GM12878 (cell line): ENCODE data around the gene GSE1. TPM values are rescaled to one million over a fixed set of nuclear protein-coding genes. Genes with fewer than 3 reads are reported as not detected.

Experiments used
- ATAC-seq: fragments of 200-7000 bp; cut with Tn5 transposase; 3 replicates; pipeline ENCODE4 v1.9.1; 2020; ENCODE audit warnings: mild to moderate bottlenecking, moderate library complexity
- BruUV-seq: library from RNA; stranded (reverse); fragments of 400-500 nt; replicated peaks from 2 replicates; lab custom pipeline; 2021; lab: Mats Ljungman, UMichigan
- CTCF ChIA-PET: fragments of 300-600 bp; sonication (Branson Sonifier 250); formaldehyde crosslinking; extraction: SDS; loops from one replicate; lab custom pipeline; 2021; ENCODE audit warnings: inconsistent platforms; lab: Yijun Ruan, JAX
- POLR2A ChIA-PET: fragments of 350-600 bp; formaldehyde crosslinking; extraction: SDS; loops from one replicate; lab custom pipeline; 2021; ENCODE audit warnings: inconsistent platforms; lab: Charles Lee
- RAD21 ChIA-PET: fragments of 300-600 bp; sonication (Branson Sonifier 250); formaldehyde crosslinking; loops from one replicate; lab custom pipeline; 2023; ENCODE audit warnings: antibody characterized with exemption; ENCODE audit not compliant: unreplicated experiment; lab: Charles Lee
- SMC1A ChIA-PET: fragments of 300-600 bp; sonication (Branson Sonifier 250); formaldehyde crosslinking; loops from one replicate; lab custom pipeline; 2023; ENCODE audit not compliant: unreplicated experiment, uncharacterized antibody; lab: Charles Lee
- DNase-seq: peaks from one replicate; pipeline ENCODE4 v3.0.0-alpha.2; 2011; ENCODE audit warnings: low read depth, low spot score
- FAIRE-seq: peaks from 3 replicates; lab custom pipeline; 2011; peaks lifted over from hg19 to GRCh38; lab: Jason Lieb, UNC
- H2AFZ ChIP-seq: 2 replicates; pipeline ENCODE4 v1.6.0; 2011; ENCODE audit warnings: low read depth, low read length, control low read depth; ENCODE audit not compliant: control insufficient read depth
- H3K27ac ChIP-seq: 2 replicates; pipeline ENCODE4 v1.5.1; 2011; ENCODE audit warnings: control low read depth; ENCODE audit not compliant: control insufficient read depth, insufficient read depth
- H3K27me3 ChIP-seq, 2 experiments: replicated peaks in 1 of 2; 2 replicates each; pipeline versions ENCODE4 v1.6.0 to v1.6.1; 2011; ENCODE audit warnings: low read length in 1 of 2; ENCODE audit not compliant: control insufficient read depth in 2 of 2, insufficient read depth in 2 of 2
- H3K36me3 ChIP-seq, 2 experiments: 2 replicates each; pipeline ENCODE4 v1.5.1; 2011; ENCODE audit warnings: low read length in 1 of 2; ENCODE audit not compliant: control insufficient read depth in 2 of 2, insufficient read depth in 2 of 2
- H3K4me1 ChIP-seq: 2 replicates; pipeline ENCODE4 v1.6.1; 2011; ENCODE audit warnings: mild to moderate bottlenecking, low read length, moderate library complexity, mixed read lengths; ENCODE audit not compliant: control insufficient read depth, insufficient read depth
- H3K4me2 ChIP-seq: 2 replicates; pipeline ENCODE4 v1.6.0; 2011; ENCODE audit warnings: control low read depth; ENCODE audit not compliant: control insufficient read depth, insufficient read depth
- H3K4me3 ChIP-seq: fragments of 200-600 bp; sonication (generic); 2 replicates; pipeline ENCODE4 v1.5.1; 2016
- H3K79me2 ChIP-seq: 2 replicates; pipeline ENCODE4 v1.6.0; 2011; ENCODE audit warnings: low read length; ENCODE audit not compliant: control insufficient read depth, insufficient read depth
- H3K9ac ChIP-seq: 2 replicates; pipeline ENCODE4 v1.8.0; 2011; ENCODE audit warnings: low read length, control low read depth, mixed read lengths; ENCODE audit not compliant: control insufficient read depth, insufficient read depth
- H3K9me3 ChIP-seq: replicated peaks from 3 replicates; pipeline ENCODE4 v1.5.1; 2011; ENCODE audit warnings: mild to moderate bottlenecking, low read length; ENCODE audit not compliant: control insufficient read depth, insufficient read depth
- H4K20me1 ChIP-seq: 2 replicates; pipeline ENCODE4 v1.6.0; 2011; ENCODE audit not compliant: control insufficient read depth, insufficient read depth
- BMI1 ChIP-seq: fragments of 450-650 bp; IDR thresholded peaks from 2 replicates; pipeline ENCODE4 v1.6.1; 2016; ENCODE audit warnings: mild to moderate bottlenecking, moderate library complexity, borderline replicate concordance
- BRCA1 ChIP-seq: IDR thresholded peaks from 2 replicates; pipeline ENCODE4 v1.6.1; 2011; ENCODE audit warnings: low read depth, low read length, improper control_type of control experiment
- CHD2 ChIP-seq: IDR thresholded peaks from 2 replicates; pipeline ENCODE4 v1.6.1; 2011; ENCODE audit warnings: low read depth, low read length, improper control_type of control experiment, borderline replicate concordance
- EP300 ChIP-seq, 2 experiments: fragments of 150-350 bp in 1 of 2; IDR thresholded peaks; 2 replicates each; pipeline ENCODE4 v1.6.1; 2011 to 2012; ENCODE audit warnings: low read depth in 2 of 2, low read length in 2 of 2, borderline replicate concordance in 1 of 2, improper control_type of control experiment in 1 of 2, inconsistent platforms in 1 of 2; ENCODE audit not compliant: control insufficient read depth in 1 of 2
- IKZF1 ChIP-seq: fragments of 450-650 bp; conservative IDR thresholded peaks from 2 replicates; pipeline ENCODE4 v1.6.1; 2017; ENCODE audit warnings: antibody characterized with exemption, mild to moderate bottlenecking
- NBN ChIP-seq: fragments of 450-650 bp; IDR thresholded peaks from 2 replicates; pipeline ENCODE4 v1.6.1; 2016
- NR2F1 ChIP-seq: fragments of 450-650 bp; conservative IDR thresholded peaks from 2 replicates; pipeline ENCODE4 v1.6.1; 2017; ENCODE audit warnings: mild to moderate bottlenecking
- RAD51 ChIP-seq: fragments of 450-650 bp; IDR thresholded peaks from 2 replicates; pipeline ENCODE4 v1.6.1; 2016; ENCODE audit warnings: moderate library complexity, mild to moderate bottlenecking, inconsistent platforms
- RUNX3 ChIP-seq: IDR thresholded peaks from 2 replicates; pipeline ENCODE4 v1.6.1; 2012; ENCODE audit warnings: low read length, inconsistent platforms
- WRNIP1 ChIP-seq: IDR thresholded peaks from 2 replicates; pipeline ENCODE4 v1.6.1; 2011; ENCODE audit warnings: low read depth, low read length, improper control_type of control experiment, borderline replicate concordance
- YBX1 ChIP-seq: fragments of 450-650 bp; IDR thresholded peaks from 2 replicates; pipeline ENCODE4 v1.6.1; 2016; ENCODE audit warnings: antibody characterized with exemption
- ZNF217 ChIP-seq: fragments of 450-650 bp; IDR thresholded peaks from 2 replicates; pipeline ENCODE4 v1.6.1; 2017; ENCODE audit warnings: antibody characterized with exemption, mild to moderate bottlenecking
- WGBS: methylation state at CpG from one replicate; pipeline ENCODE4 v1.1.6; 2016; ENCODE audit warnings: low lambda C conversion rate; ENCODE audit not compliant: insufficient replicate concordance, insufficient coverage; ENCODE audit errors: missing lambda C conversion rate; 5-methylcytosine and 5-hydroxymethylcytosine counted together
- in situ Hi-C: fragments of 300-500 bp; cut with MboI; formaldehyde crosslinking; loops from 9 replicates; pipeline ENCODE4 v1.14.3; 2018; ENCODE audit warnings: mixed read lengths
- intact Hi-C: fragments of 100-400 bp; cut with micrococcal nuclease; formaldehyde crosslinking; loops from one replicate; pipeline ENCODE4 v1.14.2; 2022; ENCODE audit not compliant: unreplicated experiment
- polyA plus RNA-seq, 11 experiments: library from polyadenylated mRNA; depleted of rRNA in 4 of 11; unstranded in 6 of 11; stranded (reverse) in 5 of 11; fragments of >200 nt; fragmentation: Nextera tagmentation in 4 of 11; fragmentation: Illumina TruSeq in 1 of 11; extraction: Ambion mirVana in 4 of 11; extraction: Trizol in 1 of 11; gene quantifications; 1 replicate in 1 of 11; 2 replicates in 10 of 11; pipeline versions ENCODE4 v1.2.1 to v1.2.3, GENCODE V29; 2011 to 2016; ENCODE audit warnings: inconsistent platforms in 2 of 11, missing spikeins in 2 of 11, low read depth in 1 of 11
- total RNA-seq, 4 experiments: library from RNA; depleted of rRNA in 3 of 4; stranded (reverse); fragments of >200 nt in 3 of 4; fragmentation: Illumina TruSeq in 1 of 4; extraction: Trizol in 1 of 4; gene quantifications; 2 replicates each; pipeline versions ENCODE4 v1.2.1 to v1.2.3, GENCODE V29; 2013 to 2021
- TF ChIP-seq, protein P1 (sequence below): fragments of 450-650 bp; IDR thresholded peaks from 2 replicates; pipeline ENCODE4 v1.6.1; 2017; ENCODE audit warnings: borderline replicate concordance
- TF ChIP-seq, protein P2 (sequence below): fragments of 450-650 bp; IDR thresholded peaks from 2 replicates; pipeline ENCODE4 v1.6.1; 2017; ENCODE audit warnings: low read depth, mild to moderate bottlenecking, moderate library complexity

The GSE1 gene
- total and polyA plus RNA-seq, 10 of the 15 experiments (the other 5 are each of a cell fraction or from before 2014, with no cell fraction given): 4.6 to 58.7 (median 18.2) TPM

DNA sequence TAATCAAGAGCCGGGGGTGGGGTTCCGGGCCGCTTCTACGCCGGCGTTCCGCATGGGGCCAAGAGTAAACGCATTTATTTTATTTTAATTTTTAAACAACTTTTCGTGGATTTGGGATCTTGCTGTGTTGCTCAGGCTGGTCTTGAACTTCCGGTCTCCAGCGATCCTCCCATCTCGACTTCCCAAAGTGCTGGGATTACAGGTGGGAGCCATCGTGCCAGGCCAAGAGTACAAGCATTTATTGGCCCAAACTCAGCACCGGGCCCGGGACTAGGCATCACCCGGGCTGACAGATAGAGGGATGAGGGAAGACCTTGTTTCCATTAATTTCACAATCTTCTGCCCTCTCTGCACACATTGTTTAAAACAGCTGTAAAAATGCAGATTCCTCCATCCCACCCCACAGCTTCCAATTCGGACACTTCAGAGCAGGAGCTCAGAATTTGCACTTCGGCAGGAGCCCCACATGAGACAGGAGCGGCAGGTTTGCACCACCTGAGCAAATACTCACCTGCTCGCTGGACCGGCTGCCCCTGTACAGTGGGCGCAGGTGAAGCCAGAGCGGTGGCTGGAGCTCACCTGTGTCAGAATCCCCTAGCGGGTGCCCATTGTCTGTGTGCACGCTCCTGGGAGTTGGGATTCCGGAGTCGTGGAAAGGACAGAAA lies 76.3 kb downstream of the GSE1 start:
- TF ChIP-seq BRCA1 (no peak), EP300 (IDR thresholded peaks at IDR 0.05; ENCODE audit: borderline replicate concordance in 1 of 2, control insufficient read depth in 1 of 2, low read depth in 2 of 2, low read length in 2 of 2) (no peak), IKZF1 (0 out of 2 replicates have a peak, but pooled peaks have one; percentile 1)
- Histone ChIP-seq H3K4me3 (peak overlapping the region; percentile 47; the same call in 1 of the 2 replicates), H3K9ac (no peak overlapping the region), H3K79me2 (peaks cover 31% of the 10 kb centered on the region), H4K20me1 (no peaks in the 10 kb centered on the region), H2AFZ (peak overlapping the region; percentile 2; the same call in 1 of the 2 replicates), H3K36me3 (no peaks in the 10 kb centered on the region; a peak in 1 of 4 replicates), H3K4me1 (peaks cover 23% of the 10 kb centered on the region), H3K4me2 (peak overlapping the region; percentile 74), H3K27ac (no peak overlapping the region), H3K27me3 (no peaks in the 10 kb centered on the region), H3K9me3 (no peaks in the 10 kb centered on the region)
- ChIA-PET CTCF (interaction anchor here (0.6 to 1.4 kb wide), 2 partner anchors 27 to 68 kb away, joined by 3 read pairs; no protein-coding TSS in a partner anchor), SMC1A (interaction anchor here (0.6 kb wide), 1 partner anchor 143 kb away, joined by 3 read pairs; no protein-coding TSS in a partner anchor), POLR2A (interaction anchor here (0.6 kb wide), 1 partner anchor 12 kb away, joined by 4 read pairs; no protein-coding TSS in a partner anchor), RAD21 (interaction anchor here (0.6 kb wide), 1 partner anchor 103 kb away, joined by 3 read pairs; no protein-coding TSS in a partner anchor)
- in situ Hi-C loops (no loop called here), intact Hi-C loops (loop anchor here (5.0 kb wide), 1 partner anchor 68 kb away; no protein-coding TSS in a partner anchor)
- ATAC-seq (no peak), FAIRE-seq (no peak), DNase-seq (no peak)
- no TSS peak for BruUV-seq
- 44% methylated on average over 26 of the region's 27 CpGs for WGBS

DNA sequence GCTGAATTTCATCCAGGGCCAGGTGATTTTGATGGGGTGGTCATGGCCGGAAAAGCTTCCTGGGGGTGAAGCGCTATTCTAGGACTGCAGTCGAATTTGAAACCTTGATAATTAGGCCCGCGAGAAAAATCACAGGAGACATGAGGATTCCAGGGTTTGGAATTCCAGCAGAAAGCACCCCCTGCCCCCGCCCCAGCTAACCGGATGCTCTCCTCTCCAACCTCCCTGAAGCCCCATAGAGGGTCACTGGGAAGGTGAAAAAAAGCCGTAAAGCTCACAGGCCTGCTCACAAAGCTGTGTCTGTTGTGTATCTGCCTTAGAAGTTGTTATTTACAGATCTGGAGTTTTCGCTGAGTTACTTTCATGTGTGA lies 76.8 kb downstream of the GSE1 start:
- SMC1A ChIA-PET: interaction anchor here (0.6 kb wide), 1 partner anchor 142 kb away, joined by 3 read pairs; no protein-coding TSS in a partner anchor
- H3K27me3 ChIP-seq: peaks cover 0 to 2% of the 10 kb centered on the region in 2 experiments; a peak in 1 of 4 replicates
- RAD21 ChIA-PET: no interaction called here
- H3K36me3 ChIP-seq: no peaks in the 10 kb centered on the region
- no TSS peak for BruUV-seq
- ATAC-seq (no peak), FAIRE-seq (no peak), DNase-seq (no peak)
- H3K9me3 ChIP-seq: no peaks in the 10 kb centered on the region
- POLR2A ChIA-PET: no interaction called here
- no peak overlapping the region for H2AFZ ChIP-seq
- in situ Hi-C loops (no loop called here), intact Hi-C loops (loop anchor here (5.0 kb wide), 1 partner anchor 67 kb away; no protein-coding TSS in a partner anchor)
- CTCF ChIA-PET: interaction anchor here (0.8 kb wide), 1 partner anchor 74 kb away, joined by 4 read pairs; no protein-coding TSS in a partner anchor
- H4K20me1 ChIP-seq: no peaks in the 10 kb centered on the region
- WGBS: 85% methylated on average over 9 of the region's 9 CpGs
- H3K9ac ChIP-seq: no peak overlapping the region
- H3K27ac ChIP-seq: no peak overlapping the region
- no peak overlapping the region for H3K4me3 ChIP-seq
- no peak overlapping the region for H3K4me2 ChIP-seq
- peaks cover 30% of the 10 kb centered on the region for H3K79me2 ChIP-seq
- peaks cover 23% of the 10 kb centered on the region for H3K4me1 ChIP-seq
- TF ChIP-seq WRNIP1 (no peak), IKZF1 (no peak), CHD2 (no peak), ZNF217 (no peak), NBN (no peak), BMI1 (no peak), NR2F1 (no peak), RAD51 (no peak), YBX1 (no peak), RUNX3 (no peak)
- TF ChIP-seq, protein P1, sequence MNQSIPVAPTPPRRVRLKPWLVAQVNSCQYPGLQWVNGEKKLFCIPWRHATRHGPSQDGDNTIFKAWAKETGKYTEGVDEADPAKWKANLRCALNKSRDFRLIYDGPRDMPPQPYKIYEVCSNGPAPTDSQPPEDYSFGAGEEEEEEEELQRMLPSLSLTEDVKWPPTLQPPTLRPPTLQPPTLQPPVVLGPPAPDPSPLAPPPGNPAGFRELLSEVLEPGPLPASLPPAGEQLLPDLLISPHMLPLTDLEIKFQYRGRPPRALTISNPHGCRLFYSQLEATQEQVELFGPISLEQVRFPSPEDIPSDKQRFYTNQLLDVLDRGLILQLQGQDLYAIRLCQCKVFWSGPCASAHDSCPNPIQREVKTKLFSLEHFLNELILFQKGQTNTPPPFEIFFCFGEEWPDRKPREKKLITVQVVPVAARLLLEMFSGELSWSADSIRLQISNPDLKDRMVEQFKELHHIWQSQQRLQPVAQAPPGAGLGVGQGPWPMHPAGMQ: no peak
- TF ChIP-seq, protein P2, sequence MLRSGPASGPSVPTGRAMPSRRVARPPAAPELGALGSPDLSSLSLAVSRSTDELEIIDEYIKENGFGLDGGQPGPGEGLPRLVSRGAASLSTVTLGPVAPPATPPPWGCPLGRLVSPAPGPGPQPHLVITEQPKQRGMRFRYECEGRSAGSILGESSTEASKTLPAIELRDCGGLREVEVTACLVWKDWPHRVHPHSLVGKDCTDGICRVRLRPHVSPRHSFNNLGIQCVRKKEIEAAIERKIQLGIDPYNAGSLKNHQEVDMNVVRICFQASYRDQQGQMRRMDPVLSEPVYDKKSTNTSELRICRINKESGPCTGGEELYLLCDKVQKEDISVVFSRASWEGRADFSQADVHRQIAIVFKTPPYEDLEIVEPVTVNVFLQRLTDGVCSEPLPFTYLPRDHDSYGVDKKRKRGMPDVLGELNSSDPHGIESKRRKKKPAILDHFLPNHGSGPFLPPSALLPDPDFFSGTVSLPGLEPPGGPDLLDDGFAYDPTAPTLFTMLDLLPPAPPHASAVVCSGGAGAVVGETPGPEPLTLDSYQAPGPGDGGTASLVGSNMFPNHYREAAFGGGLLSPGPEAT: no peak
